H1 (cell line): ENCODE results near the gene CAMK2D. TPM values are rescaled to one million over a fixed set of nuclear protein-coding genes. Genes with fewer than 3 reads are reported as not detected.

Experiments
- CTCF ChIA-PET: fragments of 300-600 bp; sonication (Branson Sonifier 250); formaldehyde crosslinking; loops from one replicate; lab custom pipeline; 2021; ENCODE audit not compliant: partially characterized antibody; lab: Charles Lee
- POLR2A ChIA-PET: fragments of 300-600 bp; sonication (Branson Sonifier 250); formaldehyde crosslinking; loops from one replicate; lab custom pipeline; 2021; ENCODE audit warnings: inconsistent platforms; ENCODE audit not compliant: partially characterized antibody; lab: Charles Lee
- DNase-seq, 2 experiments: peaks; one replicate each; pipeline versions ENCODE4 v3.0.0 to v3.0.0-alpha.2; 2010 to 2022; ENCODE audit warnings: low spot score in 2 of 2, low read depth in 1 of 2, mixed read lengths in 1 of 2
- FAIRE-seq: peaks from 2 replicates; lab custom pipeline; 2011; peaks lifted over from hg19 to GRCh38; lab: Jason Lieb, UNC
- H2AFZ ChIP-seq: 2 replicates; pipeline ENCODE4 v1.8.1; 2012; ENCODE audit warnings: low read length, inconsistent platforms
- H2AK5ac ChIP-seq: 2 replicates; pipeline ENCODE4 v1.6.1; 2013; ENCODE audit warnings: low read depth, low read length
- H2BK120ac ChIP-seq: replicated peaks from 2 replicates; pipeline ENCODE3; 2013; ENCODE audit warnings: low read depth, low read length, inconsistent platforms
- H2BK12ac ChIP-seq: 2 replicates; pipeline ENCODE4 v1.6.1; 2013; ENCODE audit warnings: low read depth, low read length
- H2BK15ac ChIP-seq: 2 replicates; pipeline ENCODE4 v1.6.1; 2013; ENCODE audit warnings: low read length
- H2BK20ac ChIP-seq: 2 replicates; pipeline ENCODE4 v1.6.1; 2013; ENCODE audit warnings: low read length
- H2BK5ac ChIP-seq: 2 replicates; pipeline ENCODE4 v1.6.1; 2013; ENCODE audit warnings: low read depth, low read length
- H3K14ac ChIP-seq: 2 replicates; pipeline ENCODE4 v1.6.1; 2013; ENCODE audit warnings: inconsistent platforms; ENCODE audit not compliant: insufficient read length
- H3K18ac ChIP-seq: 2 replicates; pipeline ENCODE4 v1.6.1; 2013; ENCODE audit warnings: low read length; ENCODE audit errors: extremely low read depth
- H3K23ac ChIP-seq: 2 replicates; pipeline ENCODE4 v1.6.1; 2013; ENCODE audit warnings: inconsistent platforms; ENCODE audit not compliant: insufficient read length
- H3K23me2 ChIP-seq: 2 replicates; pipeline ENCODE4 v1.6.1; 2013; ENCODE audit warnings: low read depth, low read length
- H3K27ac ChIP-seq: 2 replicates; pipeline ENCODE4 v1.6.1; 2011; ENCODE audit warnings: low read depth, low read length, inconsistent platforms
- H3K27me3 ChIP-seq, 4 experiments: replicated peaks in 1 of 4; 1 replicate in 1 of 4; 2 replicates in 3 of 4; pipeline versions ENCODE4 v1.6.1 to v1.8.1; 2011 to 2013; ENCODE audit warnings: low read length in 3 of 4, mild to moderate bottlenecking in 3 of 4, inconsistent platforms in 2 of 4, mixed read lengths in 2 of 4, moderate library complexity in 1 of 4; ENCODE audit not compliant: control insufficient read depth in 3 of 4, insufficient read depth in 3 of 4; ENCODE audit errors: extremely low read depth in 1 of 4
- H3K36me3 ChIP-seq, 4 experiments: 2 replicates each; pipeline versions ENCODE4 v1.6.1 to v1.8.1; 2011 to 2013; ENCODE audit warnings: mild to moderate bottlenecking in 4 of 4, low read length in 3 of 4, moderate library complexity in 2 of 4, control low read depth in 1 of 4, inconsistent platforms in 1 of 4; ENCODE audit not compliant: insufficient read depth in 4 of 4, control insufficient read depth in 2 of 4
- H3K4ac ChIP-seq: replicated peaks from 2 replicates; pipeline ENCODE3; 2013; ENCODE audit warnings: low read length, low read depth, mixed read lengths, inconsistent platforms; ENCODE audit not compliant: insufficient read length
- H3K4me1 ChIP-seq, 4 experiments: replicated peaks in 1 of 4; 1 replicate in 1 of 4; 2 replicates in 3 of 4; pipeline versions ENCODE4 v1.6.1 to v1.8.1; 2011 to 2013; ENCODE audit warnings: low read length in 3 of 4, inconsistent platforms in 2 of 4, mixed read lengths in 1 of 4; ENCODE audit not compliant: insufficient read depth in 4 of 4, control insufficient read depth in 3 of 4
- H3K4me2 ChIP-seq, 2 experiments: 2 replicates each; pipeline versions ENCODE4 v1.6.1 to v1.8.1; 2011 to 2013; ENCODE audit warnings: low read depth in 2 of 2, low read length in 2 of 2, control low read depth in 1 of 2, inconsistent platforms in 1 of 2, mild to moderate bottlenecking in 1 of 2; ENCODE audit not compliant: insufficient read depth in 1 of 2
- H3K4me3 ChIP-seq, 4 experiments: fragments of 200-600, 300-600 bp in 1 of 4; sonication (generic), shearing (Covaris generic), sonication (Bioruptor Twin) in 1 of 4; 2 replicates each; pipeline versions ENCODE4 v1.5.1 to v1.8.1; 2011 to 2016; ENCODE audit warnings: low read length in 4 of 4, low read depth in 3 of 4, control low read depth in 2 of 4, inconsistent platforms in 2 of 4, mild to moderate bottlenecking in 2 of 4, mixed read lengths in 1 of 4, moderate library complexity in 1 of 4; ENCODE audit not compliant: insufficient read depth in 2 of 4; ENCODE audit errors: extremely low read depth in 1 of 4
- H3K56ac ChIP-seq: replicated peaks from 2 replicates; pipeline ENCODE3; 2013; ENCODE audit warnings: low read depth, mild to moderate bottlenecking, mixed read lengths, low read length, inconsistent platforms; ENCODE audit not compliant: insufficient read length
- H3K79me1 ChIP-seq: 2 replicates; pipeline ENCODE4 v1.6.1; 2013; ENCODE audit warnings: low read depth, low read length, control low read depth
- H3K79me2 ChIP-seq, 2 experiments: 2 replicates each; pipeline versions ENCODE4 v1.6.1 to v1.8.1; 2012 to 2013; ENCODE audit warnings: low read length in 2 of 2, mild to moderate bottlenecking in 2 of 2, inconsistent platforms in 1 of 2; ENCODE audit not compliant: insufficient read depth in 2 of 2, control insufficient read depth in 1 of 2
- H3K9ac ChIP-seq, 4 experiments: replicated peaks in 1 of 4; 1 replicate in 1 of 4; 2 replicates in 3 of 4; pipeline versions ENCODE4 v1.6.1 to v1.8.1; 2011 to 2013; ENCODE audit warnings: low read depth in 3 of 4, low read length in 3 of 4, control low read depth in 2 of 4, mild to moderate bottlenecking in 2 of 4, moderate library complexity in 2 of 4, inconsistent platforms in 1 of 4; ENCODE audit errors: extremely low read depth in 1 of 4
- H3K9me3 ChIP-seq, 2 experiments: 2 replicates each; pipeline versions ENCODE4 v1.6.1 to v1.8.1; 2012 to 2013; ENCODE audit warnings: mild to moderate bottlenecking in 2 of 2, moderate library complexity in 2 of 2, control low read depth in 1 of 2, inconsistent platforms in 1 of 2, low read depth in 1 of 2, low read length in 1 of 2, mixed read lengths in 1 of 2; ENCODE audit not compliant: insufficient read depth in 2 of 2
- H4K20me1 ChIP-seq, 2 experiments: replicated peaks in 1 of 2; 2 replicates each; pipeline versions ENCODE3 to v1.8.1; 2011 to 2013; ENCODE audit warnings: inconsistent platforms in 2 of 2, low read length in 2 of 2, mild to moderate bottlenecking in 1 of 2; ENCODE audit not compliant: insufficient read depth in 2 of 2, control insufficient read depth in 1 of 2
- H4K5ac ChIP-seq: 2 replicates; pipeline ENCODE4 v1.6.1; 2013; ENCODE audit warnings: low read length, low read depth, mixed read lengths, inconsistent platforms; ENCODE audit not compliant: insufficient read length
- H4K8ac ChIP-seq: 2 replicates; pipeline ENCODE4 v1.8.0; 2013; ENCODE audit warnings: mild to moderate bottlenecking, moderate library complexity, low read length, inconsistent platforms; ENCODE audit not compliant: insufficient read depth; ENCODE audit errors: extremely low read depth
- H4K91ac ChIP-seq: replicated peaks from 2 replicates; pipeline ENCODE3; 2013; ENCODE audit warnings: low read length, mixed read lengths, inconsistent platforms; ENCODE audit not compliant: insufficient read length
- CBX5 ChIP-seq: fragments of 300-800, 300-1000 bp; sonication (generic); IDR thresholded peaks from 2 replicates; pipeline ENCODE4 v1.7.1; 2016; ENCODE audit warnings: antibody characterized with exemption, low read length, low read depth
- CHD2 ChIP-seq: IDR thresholded peaks from 2 replicates; pipeline ENCODE4 v1.6.1; 2012; ENCODE audit warnings: low read length, improper control_type of control experiment
- CTBP2 ChIP-seq: IDR thresholded peaks from 2 replicates; pipeline ENCODE4 v1.7.0; 2011; ENCODE audit warnings: borderline replicate concordance, mild to moderate bottlenecking, moderate library complexity, mixed read lengths, low read length; ENCODE audit not compliant: insufficient read depth, insufficient read length
- JUN ChIP-seq: IDR thresholded peaks from 2 replicates; pipeline ENCODE4 v1.6.1; 2011; ENCODE audit warnings: low read depth, mild to moderate bottlenecking, improper control_type of control experiment, low read length
- JUND ChIP-seq: IDR thresholded peaks from 2 replicates; pipeline ENCODE4 v1.6.1; 2011; ENCODE audit warnings: mild to moderate bottlenecking, improper control_type of control experiment, low read length
- MAFK ChIP-seq: IDR thresholded peaks from 2 replicates; pipeline ENCODE4 v1.6.1; 2012; ENCODE audit warnings: low read depth, mild to moderate bottlenecking, improper control_type of control experiment, low read length
- SAP30 ChIP-seq: fragments of 300-600 bp; sonication (generic); IDR thresholded peaks from 2 replicates; pipeline ENCODE4 v1.7.1; 2012; ENCODE audit warnings: low read length, moderate library complexity, mild to moderate bottlenecking, inconsistent platforms; ENCODE audit not compliant: insufficient read depth, insufficient replicate concordance
- SP1 ChIP-seq: IDR thresholded peaks from 2 replicates; pipeline ENCODE4 v1.6.1; 2011; ENCODE audit warnings: low read depth, low read length
- TAF1 ChIP-seq: IDR thresholded peaks from 2 replicates; pipeline ENCODE4 v1.6.1; 2011; ENCODE audit warnings: mild to moderate bottlenecking, low read depth, low read length
- TAF7 ChIP-seq: optimal IDR thresholded peaks from 2 replicates; pipeline ENCODE3; 2011; ENCODE audit warnings: low read depth, mild to moderate bottlenecking, inconsistent platforms, low read length, moderate library complexity, borderline replicate concordance
- WGBS, 2 experiments: shearing (Covaris generic) in 1 of 2; methylation state at CpG; one replicate each; pipeline versions ENCODE4 v1.1.6 to v1.1.7; 2013 to 2015; ENCODE audit warnings: low lambda C conversion rate in 2 of 2, mixed read lengths in 2 of 2, inconsistent platforms in 1 of 2, low coverage in 1 of 2, missing lambda C conversion rate in 1 of 2; ENCODE audit not compliant: insufficient replicate concordance in 2 of 2, insufficient coverage in 1 of 2, insufficient read length in 1 of 2; ENCODE audit errors: extremely low coverage in 1 of 2, missing lambda C conversion rate in 1 of 2; 5-methylcytosine and 5-hydroxymethylcytosine counted together
- polyA plus RNA-seq, 7 experiments: library from polyadenylated mRNA; depleted of rRNA in 3 of 7; stranded (reverse) in 5 of 7; unstranded in 2 of 7; fragments of >200 nt in 5 of 7; fragments of 200-250 nt in 2 of 7; gene quantifications; 1 replicate in 5 of 7; 2 replicates in 1 of 7; 4 replicates in 1 of 7; pipeline versions ENCODE4 v1.2.1 to v1.2.3, GENCODE V29; 2011 to 2013; ENCODE audit warnings: missing spikeins in 2 of 7, mixed read lengths in 2 of 7
- total RNA-seq: library from RNA; stranded (reverse); fragmentation: NEBNext Ultra II Directional; extraction: Animal tissue kit (Norgen Biotek cat#: 25700); gene quantifications from 2 replicates; pipeline ENCODE4 v1.2.1, GENCODE V29; 2021
- TF ChIP-seq, protein P1 (sequence below), 3 experiments: IDR thresholded peaks; 1 replicate in 2 of 3; 2 replicates in 1 of 3; pipeline versions ENCODE4 v1.5.1 to v1.6.1; 2011; ENCODE audit warnings: low read length in 3 of 3, mild to moderate bottlenecking in 3 of 3, inconsistent platforms in 2 of 3, low read depth in 1 of 3, moderate library complexity in 1 of 3; ENCODE audit not compliant: insufficient read depth in 1 of 3; ENCODE audit errors: control extremely low read depth in 1 of 3
- TF ChIP-seq, protein P2 (sequence below): IDR thresholded peaks from 2 replicates; pipeline ENCODE4 v1.6.1; 2012; ENCODE audit warnings: inconsistent platforms

CAMK2D gene
- total and polyA plus RNA-seq, 2 of the 8 experiments (the other 6 are each of a cell fraction or from before 2014, with no cell fraction given) = 3.2 to 7.0 TPM

DNA sequence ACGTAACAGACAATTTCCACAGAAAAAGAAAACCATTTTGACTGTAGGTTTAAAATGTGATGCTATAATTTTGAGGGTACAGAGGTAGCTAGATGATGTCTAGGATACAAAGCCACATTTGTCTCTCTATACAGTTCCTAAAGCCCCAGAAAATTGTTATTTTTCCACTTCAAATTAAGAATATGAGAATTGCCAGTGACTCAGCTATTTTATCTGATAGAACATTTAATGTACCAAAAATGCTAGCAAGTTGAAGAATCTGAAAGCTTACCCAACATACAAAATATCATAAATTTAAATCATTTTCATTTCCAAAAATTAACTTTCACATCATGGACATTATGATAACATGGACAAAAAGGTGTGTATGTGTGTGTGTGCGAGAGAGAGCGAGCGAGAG is 148.0 kb downstream of the CAMK2D start:
- Histone ChIP-seq H3K27me3 (peaks cover 0 to 1% (median 0%) of the 10 kb centered on the region in 4 experiments; a peak in 1 of 7 replicates), H3K79me1 (no peaks in the 10 kb centered on the region), H2BK15ac (no peak overlapping the region), H3K9me3 (no peaks in the 10 kb centered on the region), H3K79me2 (no peaks in the 10 kb centered on the region), H3K14ac (no peak overlapping the region), H3K36me3 (no peaks in the 10 kb centered on the region), H2BK12ac (no peak overlapping the region), H2AK5ac (no peak overlapping the region), H3K4me3 (no peak overlapping the region), H2BK120ac (no peak overlapping the region), H3K23ac (no peak overlapping the region), H4K5ac (no peak overlapping the region), H3K23me2 (no peaks in the 10 kb centered on the region), H3K56ac (no peak overlapping the region), H3K4me1 (no peaks in the 10 kb centered on the region), H3K9ac (no peak overlapping the region), H2AFZ (no peak overlapping the region), H2BK20ac (no peak overlapping the region), H3K4ac (no peak overlapping the region), H4K20me1 (no peaks in the 10 kb centered on the region), H2BK5ac (no peak overlapping the region), H4K91ac (no peak overlapping the region), H3K27ac (no peak overlapping the region), H3K4me2 (no peak overlapping the region), H3K18ac (no peak overlapping the region), H4K8ac (no peak overlapping the region)
- WGBS, 2 experiments = 87 to 100% methylated on average over 3 to 4 of the region's 4 CpGs
- FAIRE-seq (no peak), DNase-seq (no peak)
- ChIA-PET CTCF (no interaction called here), POLR2A (no interaction called here)
- TF ChIP-seq JUND (no peak), TAF1 (no peak), CHD2 (no peak), JUN (no peak), CBX5 (no peak), CTBP2 (no peak), SAP30 (no peak), MAFK (no peak), SP1 (no peak), TAF7 (no peak)
- TF ChIP-seq, protein P1, sequence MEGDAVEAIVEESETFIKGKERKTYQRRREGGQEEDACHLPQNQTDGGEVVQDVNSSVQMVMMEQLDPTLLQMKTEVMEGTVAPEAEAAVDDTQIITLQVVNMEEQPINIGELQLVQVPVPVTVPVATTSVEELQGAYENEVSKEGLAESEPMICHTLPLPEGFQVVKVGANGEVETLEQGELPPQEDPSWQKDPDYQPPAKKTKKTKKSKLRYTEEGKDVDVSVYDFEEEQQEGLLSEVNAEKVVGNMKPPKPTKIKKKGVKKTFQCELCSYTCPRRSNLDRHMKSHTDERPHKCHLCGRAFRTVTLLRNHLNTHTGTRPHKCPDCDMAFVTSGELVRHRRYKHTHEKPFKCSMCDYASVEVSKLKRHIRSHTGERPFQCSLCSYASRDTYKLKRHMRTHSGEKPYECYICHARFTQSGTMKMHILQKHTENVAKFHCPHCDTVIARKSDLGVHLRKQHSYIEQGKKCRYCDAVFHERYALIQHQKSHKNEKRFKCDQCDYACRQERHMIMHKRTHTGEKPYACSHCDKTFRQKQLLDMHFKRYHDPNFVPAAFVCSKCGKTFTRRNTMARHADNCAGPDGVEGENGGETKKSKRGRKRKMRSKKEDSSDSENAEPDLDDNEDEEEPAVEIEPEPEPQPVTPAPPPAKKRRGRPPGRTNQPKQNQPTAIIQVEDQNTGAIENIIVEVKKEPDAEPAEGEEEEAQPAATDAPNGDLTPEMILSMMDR (IDR thresholded peaks at IDR 0.05; ENCODE audit: control extremely low read depth in 1 of 3, insufficient read depth in 1 of 3, low read depth in 1 of 3, low read length in 3 of 3) = no peak
- TF ChIP-seq, protein P2, sequence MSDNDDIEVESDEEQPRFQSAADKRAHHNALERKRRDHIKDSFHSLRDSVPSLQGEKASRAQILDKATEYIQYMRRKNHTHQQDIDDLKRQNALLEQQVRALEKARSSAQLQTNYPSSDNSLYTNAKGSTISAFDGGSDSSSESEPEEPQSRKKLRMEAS = no peak
